Thyroid gland (tissue), 4 donors: Measurements from ENCODE around the gene HECW1.
A peak's percentile ranks its signal among the peaks of the same experiment; 100 is the strongest.

Experiments used
- CTCF ChIP-seq, 6 experiments: fragments of 200-600 bp in 3 of 6; fragments of 450-650 bp in 3 of 6; sonication (generic) in 3 of 6; IDR thresholded peaks; one replicate each; pipeline ENCODE4 v1.5.1; 2016 to 2019; ENCODE audit warnings: antibody characterized with exemption in 6 of 6, mild to moderate bottlenecking in 2 of 6, inconsistent platforms in 1 of 6, moderate library complexity in 1 of 6
- POLR2A ChIP-seq, 2 donors: fragments of 450-650 bp; IDR thresholded peaks; one replicate each; pipeline ENCODE4 v1.6.1; 2017; ENCODE audit warnings: antibody characterized with exemption in 2 of 2, mild to moderate bottlenecking in 2 of 2, moderate library complexity in 1 of 2

- no peak for TF ChIP-seq CTCF (IDR thresholded peaks at IDR 0.05)
- TF ChIP-seq POLR2A (IDR thresholded peaks at IDR 0.05) = peak in 1 of 2 donors; percentile 16
These were observed 136.7 kb downstream of the HECW1 start for GRCh38 chr7:43248961-43249822.
